MM.1S (cell line): ENCODE results near the gene CNTNAP4.

Experiments used
- DNase-seq: peaks from one replicate; pipeline ENCODE4 v3.0.0-alpha.2; 2015
- H2AFZ ChIP-seq: fragments of 300-600 bp; sonication (generic); 2 replicates; pipeline ENCODE4 v1.6.0; 2016; ENCODE audit warnings: antibody characterized with exemption, low read length
- H3F3A ChIP-seq: fragments of 300-600 bp; sonication (generic); 2 replicates; pipeline ENCODE4 v1.6.1; 2016; ENCODE audit warnings: mild to moderate bottlenecking, antibody characterized with exemption, low read length, moderate library complexity, mixed read lengths; ENCODE audit not compliant: insufficient read depth
- H3K27ac ChIP-seq: fragments of 300-600 bp; sonication (generic); 2 replicates; pipeline ENCODE4 v1.5.1; 2016; ENCODE audit warnings: mild to moderate bottlenecking, low read length
- H3K27me3 ChIP-seq: fragments of 300-600 bp; sonication (generic); replicated peaks from 2 replicates; pipeline ENCODE4 v1.6.0; 2016; ENCODE audit warnings: low read length; ENCODE audit not compliant: insufficient read depth
- H3K36me3 ChIP-seq: fragments of 300-600 bp; sonication (generic); replicated peaks from 2 replicates; pipeline ENCODE4 v1.6.1; 2016; ENCODE audit warnings: mild to moderate bottlenecking, low read length, mixed read lengths; ENCODE audit not compliant: insufficient read depth
- H3K4me1 ChIP-seq: fragments of 300-600 bp; sonication (generic); 2 replicates; pipeline ENCODE4 v1.6.1; 2016; ENCODE audit warnings: low read length, mixed read lengths
- H3K4me2 ChIP-seq: fragments of 300-600 bp; sonication (generic); 2 replicates; pipeline ENCODE4 v1.6.0; 2016; ENCODE audit warnings: low read depth, low read length
- H3K4me3 ChIP-seq: fragments of 300-600 bp; sonication (generic); 2 replicates; pipeline ENCODE4 v1.5.1; 2016; ENCODE audit warnings: low read length, mixed read lengths
- H3K79me2 ChIP-seq: fragments of 300-600 bp; sonication (generic); 2 replicates; pipeline ENCODE4 v1.6.1; 2016; ENCODE audit warnings: mixed run types, low read length, mixed read lengths
- H3K9ac ChIP-seq: fragments of 300-600 bp; sonication (generic); 2 replicates; pipeline ENCODE4 v1.6.1; 2016; ENCODE audit warnings: low read length, mixed read lengths
- H3K9me2 ChIP-seq: fragments of 300-600 bp; sonication (generic); replicated peaks from 2 replicates; pipeline ENCODE4 v1.6.1; 2016; ENCODE audit warnings: mild to moderate bottlenecking, low read length, mixed read lengths; ENCODE audit not compliant: insufficient read depth
- H3K9me3 ChIP-seq: fragments of 300-600 bp; sonication (generic); replicated peaks from 2 replicates; pipeline ENCODE4 v1.6.1; 2016; ENCODE audit warnings: mild to moderate bottlenecking, low read length, mixed read lengths; ENCODE audit not compliant: insufficient read depth
- H4K20me1 ChIP-seq: fragments of 300-600 bp; sonication (generic); 2 replicates; pipeline ENCODE4 v1.6.1; 2016; ENCODE audit warnings: mild to moderate bottlenecking, low read length, moderate library complexity, mixed read lengths; ENCODE audit not compliant: insufficient read depth
- CTCF ChIP-seq: fragments of 300-600 bp; sonication (generic); IDR thresholded peaks from 2 replicates; pipeline ENCODE4 v1.5.1; 2016; ENCODE audit warnings: antibody characterized with exemption, low read length, mixed read lengths
- EZH2 ChIP-seq: fragments of 300-600 bp; sonication (generic); optimal IDR thresholded peaks from 2 replicates; pipeline ENCODE3; 2017; ENCODE audit warnings: low read depth, mild to moderate bottlenecking, antibody characterized with exemption, low read length, mixed read lengths
- EZH2phosphoT487 ChIP-seq: fragments of 300-600 bp; sonication (generic); IDR thresholded peaks from 2 replicates; pipeline ENCODE4 v1.6.1; 2018; ENCODE audit warnings: antibody characterized with exemption, low read length

CNTNAP4 gene

GRCh38 chr16:76235025-76235424 lies 42.2 kb upstream of the CNTNAP4 start:
- no peaks in the 10 kb centered on the region for H3K27me3 ChIP-seq
- no peak overlapping the region for H3K9ac ChIP-seq
- DNase-seq: no peak
- H3K9me2 ChIP-seq: no peaks in the 10 kb centered on the region
- H3K4me3 ChIP-seq: no peak overlapping the region
- no peak overlapping the region for H3K4me2 ChIP-seq
- H2AFZ ChIP-seq: no peak overlapping the region
- H3F3A ChIP-seq: no peaks in the 10 kb centered on the region
- no peaks in the 10 kb centered on the region for H3K36me3 ChIP-seq
- no peak overlapping the region for H3K27ac ChIP-seq
- no peaks in the 10 kb centered on the region for H3K79me2 ChIP-seq
- TF ChIP-seq CTCF (no peak), EZH2phosphoT487 (no peak), EZH2 (no peak)
- H3K9me3 ChIP-seq: no peaks in the 10 kb centered on the region
- no peaks in the 10 kb centered on the region for H4K20me1 ChIP-seq
- H3K4me1 ChIP-seq: no peaks in the 10 kb centered on the region

GRCh38 chr16:76235426-76235825 lies 41.8 kb upstream of the CNTNAP4 start:
- Histone ChIP-seq H3K9me3 (no peaks in the 10 kb centered on the region), H3F3A (no peaks in the 10 kb centered on the region), H3K27me3 (no peaks in the 10 kb centered on the region), H3K27ac (no peak overlapping the region), H3K4me1 (no peaks in the 10 kb centered on the region), H3K9ac (no peak overlapping the region), H3K4me2 (no peak overlapping the region), H4K20me1 (no peaks in the 10 kb centered on the region), H3K79me2 (no peaks in the 10 kb centered on the region), H2AFZ (no peak overlapping the region), H3K36me3 (no peaks in the 10 kb centered on the region), H3K4me3 (no peak overlapping the region), H3K9me2 (no peaks in the 10 kb centered on the region)
- no peak for DNase-seq
- no peak for TF ChIP-seq CTCF
- TF ChIP-seq EZH2phosphoT487: no peak
- TF ChIP-seq EZH2: no peak

- Histone ChIP-seq H3K27ac (no peak overlapping the region), H2AFZ (no peak overlapping the region)
- DNase-seq: no peak
Measured at GRCh38 chr16:76237471-76237870, 39.7 kb upstream of the CNTNAP4 start.

More at GRCh38 chr16:76237471-76237870, 39.7 kb upstream of the CNTNAP4 start:
- Histone ChIP-seq H3K79me2 (no peaks in the 10 kb centered on the region), H3K27me3 (no peaks in the 10 kb centered on the region), H4K20me1 (no peaks in the 10 kb centered on the region), H3K9me3 (no peaks in the 10 kb centered on the region), H3K36me3 (no peaks in the 10 kb centered on the region), H3K9me2 (no peaks in the 10 kb centered on the region), H3F3A (no peaks in the 10 kb centered on the region), H3K9ac (no peak overlapping the region), H3K4me2 (no peak overlapping the region), H3K4me3 (no peak overlapping the region), H3K4me1 (no peaks in the 10 kb centered on the region)
- TF ChIP-seq CTCF: no peak
- no peak for TF ChIP-seq EZH2
- no peak for TF ChIP-seq EZH2phosphoT487
